ENCODE results near the gene GNB1.

DNA sequence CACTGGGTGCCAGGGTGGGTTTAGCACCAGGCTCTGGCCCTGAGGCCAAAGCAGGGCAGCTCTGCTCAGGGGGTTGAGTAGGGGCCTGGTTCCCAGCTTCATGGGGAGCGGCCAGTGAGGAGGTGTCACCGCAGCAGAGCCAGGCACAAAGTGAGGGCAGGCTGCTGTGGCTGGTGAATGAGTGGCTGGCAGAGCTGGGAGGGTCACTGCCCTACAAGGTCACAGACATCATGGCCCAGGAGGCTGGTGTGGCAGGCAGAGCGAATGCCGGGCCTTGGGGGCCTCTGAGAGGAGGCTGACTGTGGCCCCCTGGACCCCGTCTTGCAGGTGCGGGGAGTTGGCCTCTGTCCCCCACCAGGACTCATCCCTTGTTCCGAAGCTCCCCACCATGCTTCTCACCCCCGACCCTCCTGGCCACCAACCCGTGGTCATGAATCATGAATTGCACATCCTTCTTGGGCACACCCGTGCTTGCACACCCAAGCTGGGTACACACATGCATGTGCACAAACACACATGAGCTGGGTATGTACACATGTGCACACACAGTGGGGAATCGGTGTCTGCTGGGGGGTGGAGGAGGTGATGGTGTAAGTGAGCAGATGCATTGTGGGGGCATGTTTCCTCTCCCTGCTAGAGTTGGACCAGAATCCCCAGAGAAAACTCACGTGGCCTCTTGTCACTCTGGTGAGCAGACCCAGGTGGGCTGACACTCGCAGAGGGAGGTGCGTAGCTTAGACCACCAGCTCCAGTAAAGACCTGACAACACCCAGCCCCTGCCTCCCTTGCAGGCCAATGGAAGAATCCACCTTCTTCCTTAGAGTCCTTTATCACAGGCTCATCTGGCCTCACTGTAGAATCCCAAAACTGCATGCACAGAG, 4.8 kb upstream of the GNB1 start:
- TF ChIP-seq GATA2 (IDR thresholded peaks at IDR 0.05; ENCODE audit: low read depth, low read length) (no peak), GATA3 (IDR thresholded peaks at IDR 0.05; ENCODE audit: low read depth, low read length) (no peak)
